Ramos (cell line): ENCODE data around the gene SPINK1.
"Not testable (repeated sequence)": the region's sequence is repeated elsewhere in the genome, so short reads cannot be mapped to it uniquely, and the experiment has no call there.

Source experiments
- in situ Hi-C: fragments of 300-500 bp; cut with MboI; formaldehyde crosslinking; loops from one replicate; pipeline ENCODE4 v1.14.3; 2022; ENCODE audit warnings: low sequenced_read_pairs; ENCODE audit not compliant: unreplicated experiment

The SPINK1 gene

GRCh38 chr5:147854894-147855773 is 23.7 kb upstream of the SPINK1 start:
- in situ Hi-C loops: no loop called here

- in situ Hi-C loops: no loop called here
Observed at GRCh38 chr5:147854331-147854730, 22.9 kb upstream of the SPINK1 start.

- in situ Hi-C loops: no loop called here
Observed at GRCh38 chr5:147853372-147853987, 22.0 kb upstream of the SPINK1 start.

GRCh38 chr5:147852365-147852764 is 20.9 kb upstream of the SPINK1 start:
- in situ Hi-C loops: no loop called here

- in situ Hi-C loops: no loop called here
Observed at GRCh38 chr5:147851578-147851977, 20.1 kb upstream of the SPINK1 start.

GRCh38 chr5:147849226-147849625 is 17.8 kb upstream of the SPINK1 start:
- in situ Hi-C loops: no loop called here

GRCh38 chr5:147845618-147846017 is 14.1 kb upstream of the SPINK1 start:
- in situ Hi-C loops: no loop called here

- in situ Hi-C loops: no loop called here
Observed at GRCh38 chr5:147844846-147845245, 13.4 kb upstream of the SPINK1 start.

GRCh38 chr5:147842869-147843268 is 11.4 kb upstream of the SPINK1 start:
- in situ Hi-C loops: no loop called here

- in situ Hi-C loops: no loop called here
Observed at GRCh38 chr5:147836439-147836838, 5.0 kb upstream of the SPINK1 start.

GRCh38 chr5:147835386-147835798 is 3.9 kb upstream of the SPINK1 start:
- in situ Hi-C loops: no loop called here

GRCh38 chr5:147832541-147832940 is 1.1 kb upstream of the SPINK1 start:
- in situ Hi-C loops: no loop called here

- in situ Hi-C loops: no loop called here
Observed at GRCh38 chr5:147830035-147830434, 1.4 kb downstream of the SPINK1 start.

GRCh38 chr5:147827017-147827416 is 4.5 kb downstream of the SPINK1 start:
- in situ Hi-C loops: not testable (repeated sequence)

GRCh38 chr5:147826361-147826760 is 5.1 kb downstream of the SPINK1 start:
- in situ Hi-C loops: no loop called here

- in situ Hi-C loops: loop anchor here (5.0 to 25.0 kb wide), 2 partner anchors 196 to 361 kb away; no protein-coding TSS in a partner anchor
Observed at GRCh38 chr5:147822686-147823491, 8.6 kb downstream of the SPINK1 start.

- in situ Hi-C loops: loop anchor here (5.0 to 25.0 kb wide), 2 partner anchors 195 to 360 kb away; no protein-coding TSS in a partner anchor
Observed at GRCh38 chr5:147822222-147822621, 9.2 kb downstream of the SPINK1 start.

GRCh38 chr5:147821766-147822165 is 9.7 kb downstream of the SPINK1 start:
- in situ Hi-C loops: loop anchor here (5.0 to 25.0 kb wide), 2 partner anchors 194 to 359 kb away; no protein-coding TSS in a partner anchor

- in situ Hi-C loops: loop anchor here (25.0 kb wide), 1 partner anchor 357 kb away; no protein-coding TSS in a partner anchor
Observed at GRCh38 chr5:147819261-147819770, 12.2 kb downstream of the SPINK1 start.

- in situ Hi-C loops: loop anchor here (25.0 kb wide), 1 partner anchor 356 kb away; no protein-coding TSS in a partner anchor
Observed at GRCh38 chr5:147818290-147818689, 13.2 kb downstream of the SPINK1 start.
